Inflammatory macrophage treated with lipopolysaccharide for 1 hour (primary cell): Measurements from ENCODE around the gene PYGL.
"Not testable (repeated sequence)": the region's sequence is repeated elsewhere in the genome, so short reads cannot be mapped to it uniquely, and the experiment has no call there.

Source experiments
- DNase-seq, 2 donors: peaks; one replicate each; pipeline ENCODE4 v3.0.0-alpha.2; 2020 to 2022

Gene PYGL

DNA sequence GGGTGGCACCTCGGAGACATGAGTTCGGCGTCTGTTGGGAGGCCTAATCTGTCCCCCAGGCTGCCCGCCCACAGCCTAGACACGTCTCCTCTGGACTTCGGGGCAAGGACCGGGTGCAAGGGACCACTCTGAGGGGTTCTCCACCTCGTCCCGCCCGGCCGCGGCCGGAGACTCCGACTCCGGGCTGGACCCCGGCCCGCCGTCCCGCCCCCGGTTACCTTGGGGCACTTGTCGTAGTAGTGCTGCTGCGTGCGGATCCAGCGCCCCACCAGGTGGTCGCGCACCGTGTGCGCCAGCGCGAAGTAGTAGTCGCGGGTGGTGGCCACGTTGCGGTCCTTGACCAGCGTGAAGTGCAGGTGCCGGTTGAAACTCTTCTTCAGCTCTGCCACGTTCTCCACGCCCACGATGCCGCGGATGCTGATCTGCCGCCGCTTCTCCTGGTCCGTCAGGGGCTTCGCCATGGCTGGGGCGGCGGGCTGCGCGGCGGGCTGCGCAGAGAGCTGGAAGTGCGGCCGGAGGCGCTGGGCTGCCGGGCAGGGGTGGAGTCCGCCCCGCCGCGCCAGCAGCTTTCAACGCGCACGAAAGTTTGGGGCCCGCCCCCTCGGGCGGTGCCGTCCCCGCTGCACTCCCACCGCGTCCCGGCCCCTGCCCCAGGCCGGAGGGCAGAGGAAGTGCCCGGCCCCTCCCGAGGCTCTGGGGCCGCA is at the start of gene PYGL:
Gene PYGL (minus strand): TSS at position 541 of the 704 bp plus-strand sequence. CDS start 80 bp downstream, at position 461.
- peak; percentile 72 to 76 for DNase-seq

DNA sequence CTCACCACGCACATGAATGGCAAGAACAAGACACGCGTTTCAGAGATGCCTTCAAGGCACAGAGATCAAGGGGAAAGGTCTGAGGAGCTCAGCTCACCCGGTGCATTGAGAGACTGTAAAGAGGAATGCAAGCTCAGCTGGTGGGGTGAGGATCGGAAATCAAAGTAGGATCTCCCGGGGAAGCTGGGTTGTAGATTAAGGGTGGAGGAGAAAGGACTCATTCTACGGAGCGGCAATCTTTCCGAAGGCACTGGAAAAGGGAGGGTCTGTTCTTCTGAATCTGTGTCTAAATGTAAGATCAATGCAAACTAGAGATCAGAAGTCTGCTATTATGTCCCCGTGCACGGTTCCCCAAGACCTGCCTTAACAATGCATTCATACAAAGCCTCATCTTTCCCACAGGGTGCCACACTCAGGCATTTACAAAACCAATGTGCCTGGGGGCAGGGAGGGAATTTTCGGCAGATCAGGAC is 41.6 kb upstream of the PYGL start:
- DNase-seq = no peak

DNA sequence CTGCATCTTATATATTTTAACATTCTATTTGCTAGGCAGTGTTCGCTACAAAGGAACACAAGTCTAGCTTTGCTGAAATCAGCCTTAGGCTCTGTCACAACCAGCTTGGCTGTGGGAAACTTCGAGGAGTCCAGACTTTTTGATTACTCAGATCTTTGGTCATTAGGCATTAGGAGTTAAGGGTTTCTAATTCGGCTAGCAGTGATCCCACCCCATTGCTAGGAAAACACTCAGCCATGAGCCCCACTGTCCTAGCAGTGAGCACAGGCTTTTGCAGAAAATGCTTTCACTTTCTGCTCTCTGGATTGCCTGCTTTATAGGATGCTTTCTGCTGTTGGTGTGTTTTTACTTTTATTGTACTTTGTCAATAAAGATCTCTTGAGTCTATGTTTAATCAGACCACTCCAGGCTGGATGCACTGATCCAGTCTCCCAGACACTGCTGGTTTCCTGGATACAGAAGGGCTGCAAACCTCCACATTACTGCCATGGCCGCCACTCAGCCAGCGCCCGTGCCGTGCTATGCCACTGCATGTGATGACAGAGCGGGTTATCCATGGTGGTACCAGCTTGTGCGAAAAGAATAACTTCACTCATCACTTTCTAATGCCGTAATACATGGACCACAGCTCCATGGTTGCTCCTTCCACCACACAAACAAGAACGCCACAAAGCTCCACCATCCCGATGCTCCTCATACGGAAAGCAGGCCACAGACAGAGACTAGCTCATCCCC is 41.0 kb upstream of the PYGL start:
- no peak for DNase-seq

DNA sequence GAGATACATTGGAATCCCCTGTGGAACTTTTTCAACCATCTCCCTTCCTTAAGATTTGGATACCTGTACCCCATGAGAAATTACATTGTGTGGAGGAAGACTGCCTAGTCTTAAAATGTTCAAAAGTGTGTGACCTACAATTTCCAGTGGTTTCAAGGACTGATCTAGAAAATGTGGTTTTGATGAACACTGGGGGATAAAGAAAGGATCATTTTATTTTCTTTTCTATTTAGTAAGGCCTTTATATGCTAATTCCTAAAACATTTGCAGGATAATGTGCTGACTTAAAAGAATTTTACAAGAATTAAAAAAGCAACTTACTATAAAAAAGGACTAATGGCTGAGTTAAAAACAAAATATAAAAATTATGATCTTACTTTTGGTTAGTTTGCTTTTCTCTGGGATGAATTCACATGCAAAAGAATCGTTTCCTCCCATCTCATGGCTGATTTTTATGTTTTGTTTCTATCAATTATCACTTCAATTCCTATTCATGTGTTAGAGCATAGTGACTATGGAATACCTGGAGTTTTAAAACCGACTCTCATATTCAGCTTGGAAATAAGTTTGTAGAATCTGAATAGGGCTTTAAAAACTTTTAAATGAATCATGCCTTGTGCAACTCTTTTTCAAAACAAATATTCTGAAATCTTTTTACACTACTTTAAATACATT is 39.9 kb upstream of the PYGL start:
- no peak for DNase-seq

DNA sequence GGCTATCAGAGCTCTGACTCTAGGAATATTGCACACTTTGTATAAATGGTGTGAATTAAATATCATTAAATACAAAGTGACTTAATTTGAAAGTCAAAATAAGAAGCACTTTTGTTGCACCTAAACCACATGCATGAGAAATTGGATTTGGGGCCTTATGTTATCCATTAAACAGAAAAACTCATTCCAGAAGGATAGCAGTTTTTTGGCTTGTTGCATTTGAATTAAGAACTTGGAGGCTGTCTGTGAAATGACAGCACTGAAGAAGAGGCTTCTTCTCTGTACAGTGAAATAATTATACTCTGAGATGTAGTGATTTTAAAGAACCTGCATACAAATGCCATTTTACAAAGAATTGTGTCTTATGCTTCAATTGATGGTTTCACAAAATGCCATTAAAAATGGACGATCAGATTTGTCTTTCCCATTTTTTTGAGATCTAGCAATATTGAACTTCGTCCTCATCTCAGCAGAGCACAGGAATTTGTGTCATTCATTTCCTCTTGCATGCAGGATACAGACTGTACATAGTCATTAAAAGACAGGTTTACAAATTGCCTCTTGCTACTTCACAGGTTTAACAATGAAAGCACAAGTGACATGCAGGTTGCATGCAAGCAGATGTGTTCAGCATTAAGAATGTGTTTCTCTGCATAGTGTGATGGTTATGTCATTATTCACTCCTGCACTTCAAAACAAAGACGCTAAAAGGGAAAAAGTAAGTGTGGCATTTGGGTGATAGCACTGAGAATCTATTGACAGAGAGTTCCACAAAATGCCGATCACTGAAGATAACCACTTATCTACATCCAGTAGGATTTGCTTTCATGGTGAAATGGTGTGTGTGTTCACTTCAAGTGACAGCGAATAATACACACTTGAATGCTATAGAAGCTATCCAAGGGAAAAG is 35.9 kb upstream of the PYGL start:
- DNase-seq = no peak

DNA sequence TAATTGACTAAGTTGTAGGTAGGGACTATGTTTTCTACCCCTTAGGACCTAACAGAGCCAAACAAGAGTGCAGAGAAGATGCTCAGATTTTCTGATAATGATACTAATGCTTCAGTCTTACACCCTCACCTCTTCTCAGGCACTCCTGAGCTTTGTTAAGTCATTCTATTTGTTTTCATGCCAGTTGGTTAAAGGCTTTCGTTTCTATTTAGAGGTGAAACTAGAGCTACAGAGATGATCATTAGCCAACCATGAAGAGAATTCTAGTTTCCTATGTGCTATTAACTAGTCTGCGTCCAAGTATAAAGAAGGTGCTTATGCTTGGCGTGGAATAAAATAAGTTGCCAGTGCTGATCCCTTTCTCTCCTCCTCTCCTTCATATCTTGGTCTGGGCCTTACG is 34.6 kb upstream of the PYGL start:
- no peak for DNase-seq

DNA sequence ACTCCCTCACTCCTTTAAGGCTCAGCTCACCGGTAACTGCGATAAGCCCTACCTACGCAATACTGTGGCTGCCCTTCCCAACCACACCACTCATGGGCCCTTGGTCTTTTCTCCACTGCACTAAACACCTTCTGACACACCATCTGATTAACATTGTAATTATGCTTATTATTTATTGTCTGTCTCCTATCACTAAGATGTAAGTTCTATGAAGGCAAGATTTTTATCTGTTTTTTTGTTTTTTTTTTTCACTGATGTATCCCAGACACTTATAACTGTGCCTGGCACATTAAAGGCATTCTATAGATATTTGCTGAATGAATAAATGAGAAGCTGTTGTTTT is 34.2 kb upstream of the PYGL start:
- DNase-seq = no peak

DNA sequence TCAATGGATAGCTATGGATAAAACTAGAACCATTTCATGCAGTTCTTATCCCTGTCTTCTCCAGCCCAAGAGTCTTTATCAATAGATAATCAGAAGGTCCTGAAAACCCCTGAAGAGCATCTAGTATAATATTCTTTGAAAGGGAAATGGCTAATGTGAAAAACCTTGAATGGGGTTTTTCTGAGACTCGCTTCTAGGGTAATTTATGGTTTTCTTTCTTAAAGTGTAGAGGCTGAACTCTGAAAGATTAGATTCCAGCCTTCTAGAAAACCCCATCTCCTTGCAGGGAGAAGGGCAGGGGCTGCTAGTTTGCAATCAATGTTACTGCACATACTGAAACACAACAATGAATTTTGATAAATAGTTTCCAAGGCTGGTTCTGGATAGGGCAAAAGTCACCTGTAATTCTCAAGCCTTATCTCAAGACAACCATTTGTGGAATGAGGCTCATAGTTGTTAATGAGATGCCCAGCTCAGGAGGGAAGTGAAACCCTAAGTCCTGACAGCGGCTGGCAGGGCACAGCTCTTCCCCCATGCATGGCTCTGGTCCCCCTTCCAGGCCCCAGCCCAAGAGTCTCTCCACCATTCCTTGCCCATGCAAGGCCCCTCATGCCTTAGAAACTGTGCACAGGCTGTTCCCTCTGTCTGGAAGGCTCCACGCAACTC is 33.7 kb upstream of the PYGL start:
- DNase-seq = peak in 1 of 2 donors; percentile 38

DNA sequence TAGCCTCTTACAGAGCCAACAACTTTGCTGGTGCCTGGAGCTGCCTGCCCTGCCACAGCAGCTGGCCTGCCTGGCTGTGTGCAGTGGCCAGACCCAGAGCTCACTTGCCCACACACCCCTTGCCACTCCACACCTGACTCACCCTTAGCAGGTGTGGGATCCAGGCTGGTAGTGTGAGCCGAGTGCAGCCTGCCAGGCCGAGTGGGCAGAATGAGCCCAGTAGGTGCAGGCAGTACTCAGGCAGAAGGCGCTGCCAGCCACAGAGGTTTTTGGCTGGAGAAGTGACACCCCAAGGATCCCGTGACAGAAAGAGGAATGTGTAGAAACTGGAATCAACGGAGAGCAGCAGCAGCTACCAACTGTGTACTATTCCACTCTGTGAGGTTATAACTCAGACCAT is 29.8 kb upstream of the PYGL start:
- DNase-seq = no peak

DNA sequence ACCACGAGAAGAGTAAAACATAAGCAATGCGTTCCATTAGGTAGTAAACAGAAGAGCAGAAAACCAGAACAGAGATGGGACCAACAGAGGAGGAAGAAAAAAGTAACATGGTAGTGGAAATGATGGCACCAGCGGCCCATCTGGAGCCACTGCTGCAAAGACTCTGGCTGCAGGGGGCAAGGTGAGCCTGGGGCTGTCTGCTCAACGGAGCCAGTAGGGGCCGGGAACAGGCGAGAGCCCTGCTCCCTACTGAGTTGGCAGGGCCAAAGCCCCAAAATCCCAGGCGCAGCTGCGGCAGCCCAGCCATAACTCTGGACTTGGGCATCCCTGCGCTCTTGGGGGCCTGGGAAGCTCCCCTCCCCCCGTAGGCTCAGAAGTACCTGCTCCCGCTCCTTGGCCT is 28.5 kb upstream of the PYGL start:
- no peak for DNase-seq

DNA sequence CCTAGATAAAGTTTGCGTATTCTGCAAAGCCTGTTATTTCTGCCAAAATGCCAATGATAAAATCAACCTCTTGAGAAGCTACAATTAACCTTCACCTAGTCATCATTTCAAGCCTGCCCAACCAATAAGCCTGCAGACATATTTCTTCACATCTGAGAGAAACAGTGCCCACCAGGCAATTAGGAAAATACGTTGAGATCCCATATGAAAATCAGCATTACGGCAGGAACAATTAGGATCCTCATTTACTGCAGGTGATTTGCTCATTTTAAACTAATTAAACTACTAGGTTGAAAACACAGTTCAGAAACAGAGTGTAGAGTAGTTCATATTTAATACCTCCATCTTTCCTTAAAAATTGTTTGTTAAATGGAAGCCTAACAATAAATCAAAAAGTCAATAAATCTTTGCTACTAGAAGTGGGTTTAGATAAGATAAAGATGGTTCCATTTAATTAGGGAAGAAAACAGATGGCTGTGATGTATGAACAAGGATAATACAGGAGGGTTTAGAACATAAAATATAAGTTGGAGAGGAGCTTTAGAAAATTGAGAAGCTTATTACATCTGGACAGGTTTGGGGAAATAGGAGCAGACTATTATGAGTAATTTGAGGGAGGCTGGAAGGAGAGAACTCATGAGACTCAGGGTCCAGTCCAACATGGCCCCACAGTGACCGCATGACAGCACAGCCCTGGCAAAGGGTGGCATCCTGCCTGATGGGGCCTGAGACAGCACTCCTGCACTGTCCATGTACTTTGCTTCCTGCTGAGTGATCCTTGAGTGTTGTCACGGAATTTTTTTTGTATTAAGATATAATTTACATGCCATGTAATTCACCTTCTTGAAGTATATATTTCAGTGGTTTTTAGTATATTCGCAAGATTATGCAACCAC is 26.9 kb upstream of the PYGL start:
- no peak for DNase-seq

DNA sequence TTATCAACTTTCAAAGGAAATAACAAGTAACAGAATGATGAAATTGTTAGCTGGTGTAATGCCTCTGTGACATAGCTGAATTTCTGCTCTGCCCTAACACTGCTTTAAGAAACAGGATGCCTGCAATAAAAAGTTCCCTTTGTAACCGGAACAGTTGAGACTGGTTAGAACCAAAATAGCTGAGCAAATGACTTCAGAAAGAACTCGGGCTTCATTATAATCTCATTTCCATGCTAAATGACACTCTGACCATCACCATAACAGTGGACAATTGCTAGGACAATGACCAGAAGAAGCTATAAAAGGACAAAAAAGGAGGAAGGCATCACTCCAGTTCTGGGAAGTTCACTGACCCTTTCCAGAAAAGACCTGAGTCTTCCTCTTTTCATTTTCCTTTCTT is 23.5 kb upstream of the PYGL start:
- DNase-seq = peak; percentile 76 to 88

DNA sequence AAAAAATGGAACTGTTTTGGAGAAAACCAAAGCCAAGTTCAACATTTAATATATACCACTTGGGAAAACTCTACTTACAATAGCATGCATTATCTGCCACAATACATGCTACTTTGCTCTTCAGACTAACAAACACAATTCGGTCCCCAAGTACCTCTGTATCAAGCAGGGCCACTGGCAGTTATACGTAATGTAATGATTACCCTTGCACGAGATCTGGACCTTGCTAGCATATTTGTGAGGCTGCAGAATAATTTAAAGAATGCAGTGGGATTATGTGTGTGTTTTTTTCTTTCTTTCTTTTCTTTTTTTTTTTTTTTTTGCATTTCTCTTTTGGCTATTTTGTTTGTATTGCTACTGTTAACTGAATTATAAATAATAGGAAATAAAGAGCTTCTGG is 22.8 kb upstream of the PYGL start:
- DNase-seq = no peak

DNA sequence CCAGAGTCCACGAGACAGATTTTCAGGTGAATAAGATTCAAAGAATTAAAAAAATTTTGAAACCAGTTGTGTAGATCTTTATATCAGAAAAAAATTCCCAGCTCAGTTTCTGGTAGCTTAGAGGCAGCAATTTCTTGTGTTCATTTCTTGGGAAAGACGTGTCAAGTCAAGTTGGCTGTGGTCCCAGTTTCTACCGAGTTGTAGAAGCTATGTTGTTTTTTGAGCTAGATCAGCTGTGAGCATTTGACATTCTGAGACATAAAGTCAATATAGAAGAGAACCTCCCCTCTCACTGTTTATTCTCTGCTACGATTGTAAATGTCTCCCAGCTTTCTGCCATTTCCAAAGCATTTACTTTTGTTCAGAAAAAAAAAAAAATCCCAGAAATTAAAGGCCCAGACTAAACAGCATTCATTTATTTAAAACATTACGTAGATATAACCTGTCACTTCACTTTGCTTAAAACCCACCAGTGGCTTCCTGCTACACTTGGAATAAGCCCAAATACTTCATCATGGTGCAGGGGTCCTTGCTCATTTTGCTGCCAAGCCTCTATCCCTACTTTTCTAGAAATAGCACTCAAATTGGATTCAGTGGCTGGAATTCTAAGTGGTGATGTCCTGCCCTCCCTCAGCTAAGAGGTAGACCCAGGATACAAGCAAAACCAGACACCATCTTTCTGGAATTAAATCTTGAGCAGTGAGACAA is 20.6 kb upstream of the PYGL start:
- no peak for DNase-seq

DNA sequence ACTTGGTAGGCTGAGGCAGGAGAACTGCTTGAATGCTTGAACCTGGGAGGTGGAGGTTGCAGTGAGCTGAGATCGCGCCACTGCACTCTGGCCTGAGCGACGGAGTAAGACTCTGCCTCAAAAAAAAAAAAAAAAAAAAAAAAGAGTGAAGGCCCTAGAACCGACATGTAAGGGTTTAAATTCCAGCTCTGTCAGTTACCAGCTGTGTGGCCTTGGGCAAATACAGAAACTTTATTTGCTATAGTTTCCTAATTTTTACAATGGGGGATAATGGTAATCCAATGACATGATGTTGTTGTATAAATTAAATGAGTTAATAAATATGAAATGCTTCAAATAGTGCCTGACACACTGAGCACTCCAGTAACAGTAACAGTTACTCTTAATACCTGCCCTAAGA is 19.6 kb upstream of the PYGL start:
- DNase-seq = no peak

DNA sequence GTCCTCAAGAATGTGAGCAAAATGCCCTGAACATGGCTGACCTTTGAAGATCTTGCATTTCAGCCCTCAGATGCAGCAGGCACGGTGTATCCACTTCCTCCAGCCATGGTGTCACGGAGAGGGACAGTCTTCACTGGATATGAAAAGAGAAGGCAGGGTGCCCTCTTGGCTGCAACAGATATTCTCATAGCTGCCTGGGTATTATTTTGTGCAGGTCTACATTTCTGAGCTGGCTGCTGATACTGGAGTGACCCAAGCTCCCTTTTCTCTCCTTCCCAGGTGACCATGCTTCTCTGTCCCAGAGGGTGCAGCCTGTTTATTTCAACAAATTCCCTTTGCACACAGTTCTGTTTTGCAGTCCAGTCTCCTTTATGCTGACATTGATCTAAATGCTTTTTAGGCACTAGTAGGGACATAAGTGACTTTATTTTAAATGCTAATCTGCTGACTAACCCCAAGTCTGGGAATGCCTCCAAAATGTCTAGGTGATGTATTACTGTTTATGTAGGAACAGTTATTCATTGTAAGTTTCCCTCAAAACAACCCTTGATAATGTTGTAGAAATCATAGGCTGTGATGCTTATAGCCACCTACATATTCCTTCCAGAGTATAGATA is 17.4 kb upstream of the PYGL start:
- no peak for DNase-seq

DNA sequence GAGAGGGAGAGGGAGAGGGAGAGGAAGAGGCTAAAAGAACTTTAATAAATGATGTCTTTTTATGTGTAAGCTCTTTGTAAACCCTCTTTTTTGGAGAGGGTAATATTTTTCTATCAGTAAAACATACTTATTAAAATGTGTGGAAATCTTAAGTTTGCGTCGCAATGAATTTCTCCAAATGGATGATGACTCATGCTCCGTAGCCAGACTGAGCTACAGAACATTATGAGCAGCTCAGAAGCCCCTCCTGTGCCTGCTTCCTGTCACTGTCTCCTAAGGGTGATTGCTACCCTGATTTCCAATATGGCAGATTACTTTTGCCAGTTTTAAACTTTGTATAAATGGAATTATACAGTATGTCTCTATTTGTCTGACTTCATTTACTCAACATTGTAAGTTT is 13.0 kb upstream of the PYGL start:
- peak; percentile 36 to 66 for DNase-seq

DNA sequence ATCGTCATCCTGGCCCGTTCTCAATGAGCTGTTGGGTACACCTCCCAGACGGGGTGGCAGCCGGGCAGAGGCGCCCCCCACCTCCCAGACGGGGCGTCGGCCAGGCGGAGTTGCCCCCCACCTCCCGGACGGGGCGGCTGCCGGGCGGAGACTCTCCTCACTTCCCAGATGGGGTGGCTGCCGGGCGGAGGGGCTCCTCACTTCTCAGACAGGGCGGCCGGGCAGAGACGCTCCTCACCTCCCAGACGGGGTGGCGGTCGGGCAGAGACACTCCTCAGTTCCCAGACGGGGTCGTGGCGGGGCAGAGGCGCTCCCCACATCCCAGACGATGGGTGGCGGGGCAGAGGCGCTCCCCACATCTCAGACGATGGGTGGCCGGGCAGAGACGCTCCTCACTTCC is 12.1 kb upstream of the PYGL start:
- not testable (repeated sequence) for DNase-seq

DNA sequence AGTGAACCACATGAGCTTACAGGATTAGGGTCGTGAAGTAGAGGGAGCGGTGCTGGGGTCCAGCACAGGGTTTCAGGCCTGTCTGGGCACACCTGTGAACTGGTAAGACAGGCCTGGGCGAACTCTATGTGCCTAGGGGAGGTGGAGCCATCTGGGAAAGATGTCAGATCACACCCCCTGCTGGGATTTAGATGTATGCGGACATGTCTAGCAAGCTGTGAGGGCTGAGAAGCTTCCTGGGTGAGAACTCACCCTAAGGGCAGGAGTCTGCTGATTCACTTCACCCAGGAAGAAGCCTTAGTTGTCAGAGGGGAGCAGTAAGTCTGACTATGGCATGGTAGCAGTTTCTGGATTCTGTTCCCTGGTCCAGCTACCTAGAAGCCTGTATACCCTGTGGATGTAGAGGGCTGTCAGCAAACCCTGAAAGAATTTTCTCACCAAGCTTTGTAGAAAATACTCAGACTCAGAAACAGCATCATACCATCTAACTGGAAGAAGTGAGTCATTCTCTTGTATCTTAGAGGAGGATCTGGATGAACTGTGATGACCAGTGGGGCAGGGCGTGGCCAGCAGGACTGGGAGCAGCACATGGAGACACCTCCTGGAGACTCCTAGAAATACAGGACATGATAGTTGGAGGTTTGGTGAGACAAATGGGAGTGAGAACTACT is 11.2 kb upstream of the PYGL start:
- peak; percentile 86 to 88 for DNase-seq
